Thyroid gland (tissue), 4 donors: Measurements from ENCODE around the gene CHMP4A.

Source experiments
- POLR2A ChIP-seq, 2 donors: fragments of 450-650 bp; IDR thresholded peaks; one replicate each; pipeline ENCODE4 v1.6.1; 2017; ENCODE audit warnings: antibody characterized with exemption in 2 of 2, mild to moderate bottlenecking in 2 of 2, moderate library complexity in 1 of 2
- TF ChIP-seq, protein P1 (sequence below), 6 experiments: fragments of 200-600 bp in 3 of 6; fragments of 450-650 bp in 3 of 6; sonication (generic) in 3 of 6; IDR thresholded peaks; one replicate each; pipeline ENCODE4 v1.5.1; 2016 to 2019; ENCODE audit warnings: antibody characterized with exemption in 6 of 6, mild to moderate bottlenecking in 2 of 6, inconsistent platforms in 1 of 6, moderate library complexity in 1 of 6

DNA sequence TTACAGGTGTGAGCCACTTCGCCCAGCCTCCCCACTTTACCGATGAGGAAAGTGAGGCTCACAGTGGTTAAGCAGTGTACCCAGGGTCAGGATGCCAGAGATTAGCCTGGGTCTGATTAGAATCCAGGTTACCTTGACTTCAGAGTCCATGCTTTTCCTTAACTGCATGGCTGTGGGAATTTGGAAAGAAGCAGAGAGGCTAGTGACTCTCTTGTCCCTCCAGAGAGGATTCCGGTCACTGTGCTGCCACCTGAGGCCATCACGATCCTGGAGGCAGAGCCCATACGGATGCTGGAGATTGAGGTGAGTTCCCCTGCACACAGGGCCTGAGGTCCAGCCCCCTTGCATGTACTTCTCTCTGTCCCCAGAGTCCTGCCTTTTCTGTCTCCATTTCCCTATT is 36.7 kb downstream of the CHMP4A start:
- TF ChIP-seq, protein P1, sequence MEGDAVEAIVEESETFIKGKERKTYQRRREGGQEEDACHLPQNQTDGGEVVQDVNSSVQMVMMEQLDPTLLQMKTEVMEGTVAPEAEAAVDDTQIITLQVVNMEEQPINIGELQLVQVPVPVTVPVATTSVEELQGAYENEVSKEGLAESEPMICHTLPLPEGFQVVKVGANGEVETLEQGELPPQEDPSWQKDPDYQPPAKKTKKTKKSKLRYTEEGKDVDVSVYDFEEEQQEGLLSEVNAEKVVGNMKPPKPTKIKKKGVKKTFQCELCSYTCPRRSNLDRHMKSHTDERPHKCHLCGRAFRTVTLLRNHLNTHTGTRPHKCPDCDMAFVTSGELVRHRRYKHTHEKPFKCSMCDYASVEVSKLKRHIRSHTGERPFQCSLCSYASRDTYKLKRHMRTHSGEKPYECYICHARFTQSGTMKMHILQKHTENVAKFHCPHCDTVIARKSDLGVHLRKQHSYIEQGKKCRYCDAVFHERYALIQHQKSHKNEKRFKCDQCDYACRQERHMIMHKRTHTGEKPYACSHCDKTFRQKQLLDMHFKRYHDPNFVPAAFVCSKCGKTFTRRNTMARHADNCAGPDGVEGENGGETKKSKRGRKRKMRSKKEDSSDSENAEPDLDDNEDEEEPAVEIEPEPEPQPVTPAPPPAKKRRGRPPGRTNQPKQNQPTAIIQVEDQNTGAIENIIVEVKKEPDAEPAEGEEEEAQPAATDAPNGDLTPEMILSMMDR (IDR thresholded peaks at IDR 0.05) = no peak
- TF ChIP-seq POLR2A (IDR thresholded peaks at IDR 0.05) = no peak
